ENCODE data around the gene TMEM191C. TPM values are rescaled to one million over a fixed set of nuclear protein-coding genes. Genes with fewer than 3 reads are reported as not detected.
"Not testable (repeated sequence)": the region's sequence is repeated elsewhere in the genome, so short reads cannot be mapped to it uniquely, and the experiment has no call there.

Gene TMEM191C
- total RNA-seq, 2 donors from 2014 or later = 0.55 to 6.0 TPM

DNA sequence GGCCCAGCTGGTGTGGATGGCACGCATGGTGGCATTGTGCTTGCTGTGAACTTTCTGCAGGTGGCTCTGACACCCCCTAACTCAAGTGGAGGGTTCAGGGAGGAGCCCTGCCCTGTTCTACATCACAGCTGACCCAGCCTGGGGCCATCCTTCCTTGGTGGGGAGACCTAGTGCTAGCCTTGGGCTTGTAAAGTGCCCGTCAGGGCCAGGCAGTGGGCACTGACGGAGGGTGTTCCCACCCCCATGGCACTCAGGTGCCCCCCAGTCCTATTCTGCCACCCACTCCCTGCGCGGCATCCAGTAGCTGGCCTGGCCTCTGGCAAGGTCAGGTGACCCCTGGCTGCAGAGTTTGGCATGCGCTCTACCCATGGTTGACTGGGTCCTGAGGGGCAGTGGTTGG lies 26.0 kb upstream of the TMEM191C start:
- H3K4me1 ChIP-seq (replicated peaks); intact Hi-C loops (cut with DNase I); H3K27ac ChIP-seq; H3K4me3 ChIP-seq; H3K9me3 ChIP-seq; H3K36me3 ChIP-seq; H3K27me3 ChIP-seq (replicated peaks; ENCODE audit: insufficient read depth): not testable (repeated sequence)
- WGBS = 92% methylated on average over 2 of the region's 6 CpGs
- DNase-seq (ENCODE audit: low spot score) = peak; percentile 1

DNA sequence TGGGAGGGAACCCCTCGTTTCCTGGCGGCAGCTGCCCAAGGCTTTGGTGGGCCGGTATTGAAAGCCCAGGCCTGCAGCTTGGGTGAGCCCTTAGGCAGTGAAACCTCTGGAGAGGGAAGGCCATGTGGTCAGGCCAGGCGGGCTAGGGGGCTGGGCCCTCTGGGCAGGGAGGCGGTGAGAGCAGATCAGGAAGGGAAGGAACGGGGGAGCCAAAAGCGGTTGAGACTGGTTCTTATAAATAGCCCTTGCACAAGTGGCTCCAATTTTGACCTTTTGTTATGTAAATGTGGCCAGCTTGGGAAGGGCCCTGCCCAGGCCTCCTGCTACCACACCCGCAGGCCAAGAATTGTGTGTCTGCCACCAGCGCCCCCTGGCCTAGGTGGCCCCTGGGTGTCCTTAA lies 25.1 kb upstream of the TMEM191C start:
- H3K4me3 ChIP-seq; H3K27ac ChIP-seq; H3K27me3 ChIP-seq (replicated peaks; ENCODE audit: insufficient read depth); H3K4me1 ChIP-seq (replicated peaks); DNase-seq (ENCODE audit: low spot score); intact Hi-C loops (cut with DNase I); H3K9me3 ChIP-seq; H3K36me3 ChIP-seq: not testable (repeated sequence)
- no CpG with 5 or more reads among the region's 9 CpGs for WGBS

DNA sequence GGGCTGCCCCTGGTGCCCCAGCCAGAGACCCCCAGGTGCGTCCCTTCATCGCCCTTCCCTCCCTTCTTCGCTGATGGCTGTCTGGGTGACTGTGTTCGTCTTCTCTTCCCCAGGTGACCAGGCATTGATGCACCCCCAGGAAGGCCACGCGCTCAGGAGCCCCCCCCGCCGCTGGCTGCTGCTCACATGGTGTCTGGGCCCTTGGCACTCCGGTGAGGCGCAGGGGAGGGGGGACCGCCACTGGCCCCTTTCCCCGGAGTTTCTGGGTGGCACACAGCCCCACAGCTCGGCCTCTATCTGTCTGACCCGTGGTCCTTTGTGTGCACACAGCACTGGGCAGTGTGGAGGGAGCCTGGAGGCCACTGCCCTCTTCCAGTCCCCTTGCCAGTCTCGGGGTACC lies 24.5 kb upstream of the TMEM191C start:
- H3K27ac ChIP-seq; H3K9me3 ChIP-seq; H3K4me3 ChIP-seq; H3K4me1 ChIP-seq (replicated peaks); H3K36me3 ChIP-seq; intact Hi-C loops (cut with DNase I); H3K27me3 ChIP-seq (replicated peaks; ENCODE audit: insufficient read depth): not testable (repeated sequence)
- 80% methylated on average over 2 of the region's 15 CpGs for WGBS
- DNase-seq (ENCODE audit: low spot score) = peak; percentile 3

DNA sequence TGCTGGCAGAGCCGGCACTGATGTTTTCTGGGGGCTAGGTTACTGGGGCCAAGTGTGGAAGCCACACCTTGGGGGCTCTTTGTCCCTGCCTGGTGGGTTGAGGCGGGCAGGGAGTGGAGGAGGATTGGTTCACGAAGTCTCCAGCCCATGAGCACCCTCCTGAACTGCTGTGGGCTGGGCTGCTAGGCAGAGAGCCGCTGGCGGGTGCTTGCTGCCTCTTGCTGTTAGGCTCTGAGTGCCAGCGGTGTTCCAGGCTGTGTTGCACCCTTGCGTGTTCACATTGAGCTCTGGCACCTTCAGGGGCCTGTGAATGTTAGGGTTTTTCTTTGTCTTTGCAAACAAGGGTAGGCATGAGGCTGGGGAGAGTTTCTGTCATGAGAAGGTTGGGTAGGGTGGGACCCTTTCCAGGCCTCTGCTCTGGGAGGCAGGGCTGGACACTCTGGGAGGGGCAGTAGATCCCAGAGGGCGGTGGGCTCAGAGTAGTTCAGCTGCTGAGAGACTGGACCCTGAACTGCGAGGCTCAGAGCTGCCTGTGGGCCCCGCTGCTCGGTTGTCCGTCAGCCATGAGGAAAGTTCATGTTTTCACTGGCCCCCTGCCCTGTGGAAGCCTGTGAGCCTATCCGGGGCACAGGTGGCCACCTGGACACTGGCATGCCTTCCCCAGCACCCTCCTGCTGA lies 24.0 kb upstream of the TMEM191C start:
- Histone ChIP-seq H3K4me1 (replicated peaks) (no peaks in the 10 kb centered on the region), H3K36me3 (peaks cover 0 to 3% of the 10 kb centered on the region in 2 donors), H3K9me3 (no peaks in the 10 kb centered on the region), H3K4me3 (no peak overlapping the region), H3K27me3 (replicated peaks; ENCODE audit: insufficient read depth) (no peaks in the 10 kb centered on the region), H3K27ac (no peak overlapping the region)
- DNase-seq (ENCODE audit: low spot score) = peak; percentile 3
- intact Hi-C loops (cut with DNase I) = no loop called here
- no peak for TF ChIP-seq POLR2AphosphoS5 (IDR thresholded peaks at IDR 0.05)
- TF ChIP-seq POLR2A (IDR thresholded peaks at IDR 0.05) = no peak
- TF ChIP-seq, protein P1, sequence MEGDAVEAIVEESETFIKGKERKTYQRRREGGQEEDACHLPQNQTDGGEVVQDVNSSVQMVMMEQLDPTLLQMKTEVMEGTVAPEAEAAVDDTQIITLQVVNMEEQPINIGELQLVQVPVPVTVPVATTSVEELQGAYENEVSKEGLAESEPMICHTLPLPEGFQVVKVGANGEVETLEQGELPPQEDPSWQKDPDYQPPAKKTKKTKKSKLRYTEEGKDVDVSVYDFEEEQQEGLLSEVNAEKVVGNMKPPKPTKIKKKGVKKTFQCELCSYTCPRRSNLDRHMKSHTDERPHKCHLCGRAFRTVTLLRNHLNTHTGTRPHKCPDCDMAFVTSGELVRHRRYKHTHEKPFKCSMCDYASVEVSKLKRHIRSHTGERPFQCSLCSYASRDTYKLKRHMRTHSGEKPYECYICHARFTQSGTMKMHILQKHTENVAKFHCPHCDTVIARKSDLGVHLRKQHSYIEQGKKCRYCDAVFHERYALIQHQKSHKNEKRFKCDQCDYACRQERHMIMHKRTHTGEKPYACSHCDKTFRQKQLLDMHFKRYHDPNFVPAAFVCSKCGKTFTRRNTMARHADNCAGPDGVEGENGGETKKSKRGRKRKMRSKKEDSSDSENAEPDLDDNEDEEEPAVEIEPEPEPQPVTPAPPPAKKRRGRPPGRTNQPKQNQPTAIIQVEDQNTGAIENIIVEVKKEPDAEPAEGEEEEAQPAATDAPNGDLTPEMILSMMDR (IDR thresholded peaks at IDR 0.05) = no peak
- 88% methylated on average over 11 of the region's 13 CpGs for WGBS

DNA sequence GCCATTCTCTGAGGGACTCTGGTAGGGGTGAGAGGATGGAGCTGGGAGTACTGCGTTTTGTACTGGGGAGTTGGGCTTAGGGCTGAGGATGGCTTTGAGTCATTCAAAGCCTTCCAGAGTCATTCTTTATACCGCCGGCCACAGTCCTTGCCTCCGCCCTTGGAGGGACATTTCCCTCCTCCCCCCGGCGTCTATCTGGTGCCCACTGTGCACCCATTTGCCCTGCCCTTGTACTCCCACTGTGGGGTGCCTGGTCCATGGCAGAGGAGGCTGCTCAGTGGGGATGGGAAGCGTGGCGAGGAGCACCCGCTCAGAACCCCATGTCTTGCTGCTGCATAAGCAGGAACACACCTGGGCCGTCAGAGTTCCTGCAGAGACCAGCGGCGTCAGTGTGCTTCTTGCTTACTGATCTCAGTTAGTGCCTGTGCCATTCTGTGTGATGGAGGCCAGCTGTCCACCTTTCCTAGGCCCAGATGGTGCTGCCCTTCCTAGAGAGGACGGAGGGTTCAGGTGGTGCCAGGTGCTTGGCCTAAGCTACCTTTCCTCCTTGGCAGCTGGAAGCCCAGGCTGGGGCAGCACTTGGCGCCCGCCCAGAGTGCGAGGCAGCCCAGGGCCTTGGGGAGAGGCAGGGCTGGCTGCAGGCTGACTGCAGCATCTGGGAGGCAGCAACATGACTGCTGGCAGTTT lies 23.3 kb upstream of the TMEM191C start:
- H3K9me3 ChIP-seq = no peaks in the 10 kb centered on the region
- no peaks in the 10 kb centered on the region for H3K4me1 ChIP-seq (replicated peaks)
- H3K36me3 ChIP-seq = peaks cover 0 to 3% of the 10 kb centered on the region in 2 donors
- intact Hi-C loops (cut with DNase I) = no loop called here
- H3K27me3 ChIP-seq (replicated peaks; ENCODE audit: insufficient read depth) = no peaks in the 10 kb centered on the region
- peak; percentile 2 for DNase-seq (ENCODE audit: low spot score)
- no peak overlapping the region for H3K27ac ChIP-seq
- H3K4me3 ChIP-seq = no peak overlapping the region
- TF ChIP-seq POLR2AphosphoS5 (IDR thresholded peaks at IDR 0.05) (no peak), POLR2A (IDR thresholded peaks at IDR 0.05) (no peak)
- TF ChIP-seq, protein P1 (IDR thresholded peaks at IDR 0.05) = no peak
- 89% methylated on average over 14 of the region's 16 CpGs for WGBS

DNA sequence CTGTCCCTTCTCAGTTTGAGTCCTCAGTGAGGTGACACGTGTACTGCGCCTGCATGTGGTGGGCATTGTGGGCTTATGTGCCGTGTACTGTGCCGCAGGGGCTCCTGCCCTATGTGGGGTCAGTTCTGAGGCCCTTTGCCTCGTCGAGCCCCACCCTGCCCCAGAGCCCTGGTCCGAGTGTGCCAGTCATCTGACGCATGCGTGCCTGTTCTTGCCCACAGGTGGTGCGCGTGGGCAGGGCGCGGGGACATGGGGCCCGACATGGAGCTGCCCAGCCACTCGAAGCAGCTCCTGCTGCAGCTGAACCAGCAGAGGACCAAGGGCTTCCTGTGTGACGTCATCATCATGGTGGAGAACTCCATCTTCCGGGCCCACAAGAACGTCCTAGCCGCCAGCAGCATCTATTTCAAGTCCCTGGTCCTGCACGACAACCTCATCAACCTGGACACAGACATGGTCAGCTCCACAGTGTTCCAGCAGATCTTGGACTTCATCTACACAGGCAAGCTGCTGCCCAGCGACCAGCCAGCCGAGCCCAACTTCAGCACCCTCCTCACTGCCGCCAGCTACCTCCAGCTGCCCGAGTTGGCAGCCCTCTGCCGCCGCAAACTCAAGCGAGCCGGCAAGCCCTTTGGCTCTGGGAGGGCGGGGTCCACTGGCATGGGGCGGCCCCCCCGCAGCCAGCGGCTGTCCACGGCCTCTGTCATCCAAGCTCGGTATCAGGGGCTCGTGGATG lies 22.3 kb upstream of the TMEM191C start:
- peak; percentile 2 for DNase-seq (ENCODE audit: low spot score)
- H3K27ac ChIP-seq = no peak overlapping the region
- H3K4me3 ChIP-seq = no peak overlapping the region
- WGBS = 87% methylated on average over 35 of the region's 35 CpGs
- no peaks in the 10 kb centered on the region for H3K4me1 ChIP-seq (replicated peaks)
- H3K36me3 ChIP-seq = peaks cover 0 to 3% of the 10 kb centered on the region in 2 donors
- no peaks in the 10 kb centered on the region for H3K27me3 ChIP-seq (replicated peaks; ENCODE audit: insufficient read depth)
- TF ChIP-seq POLR2AphosphoS5 (IDR thresholded peaks at IDR 0.05) (no peak), POLR2A (IDR thresholded peaks at IDR 0.05) (no peak)
- TF ChIP-seq, protein P1 (IDR thresholded peaks at IDR 0.05) = no peak
- intact Hi-C loops (cut with DNase I) = no loop called here
- no peaks in the 10 kb centered on the region for H3K9me3 ChIP-seq

Data from prostate gland (tissue), 2 donors.